Gastroesophageal sphincter (tissue), 4 donors: ENCODE results near the gene CRB3. TPM values are rescaled to one million over a fixed set of nuclear protein-coding genes. Genes with fewer than 3 reads are reported as not detected.

Source experiments
- ATAC-seq: fragments of 150-250 bp; one replicate; pipeline ENCODE4 v1.9.1; 2016; ENCODE audit warnings: mild to moderate bottlenecking, moderate library complexity
- H3K27ac ChIP-seq, 4 donors: fragments of 200-600 bp; sonication (generic) in 3 of 4; 1 replicate in 3 of 4; 2 replicates in 1 of 4; pipeline ENCODE4 v1.5.1; 2016 to 2019
- H3K27me3 ChIP-seq: fragments of 200-600 bp; sonication (generic); one replicate; pipeline ENCODE4 v1.5.1; 2019
- H3K36me3 ChIP-seq, 2 donors: fragments of 200-600 bp; sonication (generic); one replicate each; pipeline ENCODE4 v1.5.1; 2019; ENCODE audit warnings: control low read depth in 1 of 2
- H3K4me1 ChIP-seq, 3 donors: fragments of 200-600 bp; sonication (generic); 1 replicate in 2 of 3; 2 replicates in 1 of 3; pipeline ENCODE4 v1.5.1; 2016 to 2019; ENCODE audit warnings: control low read depth in 2 of 3
- H3K4me3 ChIP-seq, 2 donors: fragments of 200-600 bp; sonication (generic); one replicate each; pipeline ENCODE4 v1.5.1; 2019; ENCODE audit warnings: mild to moderate bottlenecking in 1 of 2, moderate library complexity in 1 of 2
- H3K9me3 ChIP-seq, 3 donors: fragments of 200-600 bp; sonication (generic); one replicate each; pipeline ENCODE4 v1.5.1; 2017 to 2019; ENCODE audit warnings: control low read depth in 2 of 3
- EP300 ChIP-seq: sonication (generic); formaldehyde crosslinking; IDR thresholded peaks from one replicate; pipeline ENCODE4 v1.6.1; 2017; ENCODE audit warnings: antibody characterized with exemption, mild to moderate bottlenecking
- POLR2A ChIP-seq, 2 donors: fragments of 450-650 bp; IDR thresholded peaks; one replicate each; pipeline ENCODE4 v1.6.1; 2017; ENCODE audit warnings: antibody characterized with exemption in 2 of 2, mild to moderate bottlenecking in 2 of 2, moderate library complexity in 1 of 2
- POLR2AphosphoS5 ChIP-seq: sonication (generic); formaldehyde crosslinking; IDR thresholded peaks from one replicate; pipeline ENCODE4 v1.6.1; 2017; ENCODE audit warnings: antibody characterized with exemption
- WGBS, 2 donors: methylation state at CpG; one replicate each; pipeline ENCODE4 v1.1.5; 2018; ENCODE audit warnings: low coverage in 1 of 2; 5-methylcytosine and 5-hydroxymethylcytosine counted together
- total RNA-seq, 4 donors: library from RNA; depleted of rRNA; stranded (reverse); fragments of >200 nt; gene quantifications; one replicate each; pipeline ENCODE4 v1.1.0, GENCODE V29; 2016
- TF ChIP-seq, protein P1 (sequence below), 4 experiments: fragments of 200-600 bp in 2 of 4; fragments of 450-650 bp in 2 of 4; sonication (generic) in 1 of 4; IDR thresholded peaks; one replicate each; pipeline ENCODE4 v1.5.1; 2017 to 2019; ENCODE audit warnings: antibody characterized with exemption in 4 of 4, mild to moderate bottlenecking in 2 of 4, moderate library complexity in 2 of 4

Gene CRB3, protein sequence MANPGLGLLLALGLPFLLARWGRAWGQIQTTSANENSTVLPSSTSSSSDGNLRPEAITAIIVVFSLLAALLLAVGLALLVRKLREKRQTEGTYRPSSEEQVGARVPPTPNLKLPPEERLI
- 1 to 10 TPM in 2 of 4 donors, under 1 TPM in 1, not detected in 1; 0.85 to 6.2 (median 1.6) TPM for total RNA-seq

GRCh38 chr19:6464070-6464873 is at the start of gene CRB3:
Gene CRB3, plus strand, starts transcription at chr19:6464271. Its CDS starts 431 bp downstream, at chr19:6464702.
- Histone ChIP-seq H3K4me1 (peaks cover 0 to 14% (median 4%) of the 10 kb centered on the region in 3 donors), H3K4me3 (no peak within 1 kb of the TSS), H3K27ac (no peak within 1 kb of the TSS), H3K27me3 (peaks cover 28% of the 10 kb centered on the region), H3K9me3 (no peaks in the 10 kb centered on the region), H3K36me3 (no peaks in the 10 kb centered on the region)
- no peak for ATAC-seq
- WGBS, 2 donors, result 0 to 8% methylated on average over 1 to 8 of the region's 65 CpGs
- TF ChIP-seq POLR2AphosphoS5 (no peak), EP300 (no peak), POLR2A (IDR thresholded peaks at IDR 0.05) (no peak)
- TF ChIP-seq, protein P1, sequence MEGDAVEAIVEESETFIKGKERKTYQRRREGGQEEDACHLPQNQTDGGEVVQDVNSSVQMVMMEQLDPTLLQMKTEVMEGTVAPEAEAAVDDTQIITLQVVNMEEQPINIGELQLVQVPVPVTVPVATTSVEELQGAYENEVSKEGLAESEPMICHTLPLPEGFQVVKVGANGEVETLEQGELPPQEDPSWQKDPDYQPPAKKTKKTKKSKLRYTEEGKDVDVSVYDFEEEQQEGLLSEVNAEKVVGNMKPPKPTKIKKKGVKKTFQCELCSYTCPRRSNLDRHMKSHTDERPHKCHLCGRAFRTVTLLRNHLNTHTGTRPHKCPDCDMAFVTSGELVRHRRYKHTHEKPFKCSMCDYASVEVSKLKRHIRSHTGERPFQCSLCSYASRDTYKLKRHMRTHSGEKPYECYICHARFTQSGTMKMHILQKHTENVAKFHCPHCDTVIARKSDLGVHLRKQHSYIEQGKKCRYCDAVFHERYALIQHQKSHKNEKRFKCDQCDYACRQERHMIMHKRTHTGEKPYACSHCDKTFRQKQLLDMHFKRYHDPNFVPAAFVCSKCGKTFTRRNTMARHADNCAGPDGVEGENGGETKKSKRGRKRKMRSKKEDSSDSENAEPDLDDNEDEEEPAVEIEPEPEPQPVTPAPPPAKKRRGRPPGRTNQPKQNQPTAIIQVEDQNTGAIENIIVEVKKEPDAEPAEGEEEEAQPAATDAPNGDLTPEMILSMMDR (IDR thresholded peaks at IDR 0.05), result no peak

GRCh38 chr19:6414793-6415590 is 49.1 kb upstream of the CRB3 start:
- H3K36me3 ChIP-seq, result peaks cover 0 to 67% of the 10 kb centered on the region in 2 donors
- 83 to 92% methylated on average over 8 to 18 of the region's 47 CpGs for WGBS, 2 donors
- H3K27ac ChIP-seq, result no peak overlapping the region
- no peaks in the 10 kb centered on the region for H3K9me3 ChIP-seq
- TF ChIP-seq, protein P1 (IDR thresholded peaks at IDR 0.05), result no peak
- TF ChIP-seq POLR2AphosphoS5, result no peak
- no peak for TF ChIP-seq POLR2A (IDR thresholded peaks at IDR 0.05)
- TF ChIP-seq EP300, result no peak
- ATAC-seq, result no peak
- H3K4me3 ChIP-seq, result no peak overlapping the region
- H3K4me1 ChIP-seq, result peaks cover 0 to 44% (median 0%) of the 10 kb centered on the region in 3 donors
- no peaks in the 10 kb centered on the region for H3K27me3 ChIP-seq

DNA sequence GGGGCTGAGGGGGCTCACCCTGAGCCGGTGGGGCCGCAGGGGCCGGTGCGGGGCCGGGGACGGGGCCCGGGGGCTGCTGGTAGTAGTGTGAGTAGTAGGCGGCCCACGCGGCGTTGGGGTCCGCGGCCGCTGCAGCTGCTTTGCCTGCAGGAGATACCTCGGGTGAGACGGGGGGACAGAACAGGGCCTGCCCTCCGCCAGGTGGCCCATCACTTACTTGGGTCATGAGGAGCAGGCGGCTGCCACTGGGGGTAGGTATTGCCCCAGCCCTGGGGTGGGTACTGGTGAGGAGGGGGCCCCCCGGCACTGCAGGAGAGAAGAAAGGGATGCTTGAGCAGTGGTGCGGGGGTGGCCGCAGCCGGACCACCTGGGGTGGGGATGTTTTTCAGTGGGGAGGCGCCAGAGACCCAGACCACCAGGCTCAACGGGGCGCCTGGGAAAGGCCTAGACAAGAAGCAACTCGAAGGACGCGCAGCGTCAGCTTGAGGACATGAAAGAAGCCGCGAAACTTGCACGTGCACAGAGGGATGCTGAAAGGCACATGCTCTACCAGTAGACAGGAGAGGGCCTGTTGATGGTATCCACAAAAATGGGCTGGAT is 48.4 kb upstream of the CRB3 start:
- H3K4me3 ChIP-seq, result no peak overlapping the region
- H3K27me3 ChIP-seq, result no peaks in the 10 kb centered on the region
- peaks cover 0 to 74% of the 10 kb centered on the region in 2 donors for H3K36me3 ChIP-seq
- H3K27ac ChIP-seq, result no peak overlapping the region
- TF ChIP-seq, protein P1 (IDR thresholded peaks at IDR 0.05), result no peak
- TF ChIP-seq POLR2A (IDR thresholded peaks at IDR 0.05), result no peak
- TF ChIP-seq EP300, result no peak
- TF ChIP-seq POLR2AphosphoS5, result no peak
- 89 to 92% methylated on average over 3 to 5 of the region's 32 CpGs for WGBS, 2 donors
- peaks cover 0 to 50% (median 0%) of the 10 kb centered on the region in 3 donors for H3K4me1 ChIP-seq
- no peaks in the 10 kb centered on the region for H3K9me3 ChIP-seq
- ATAC-seq, result no peak

DNA sequence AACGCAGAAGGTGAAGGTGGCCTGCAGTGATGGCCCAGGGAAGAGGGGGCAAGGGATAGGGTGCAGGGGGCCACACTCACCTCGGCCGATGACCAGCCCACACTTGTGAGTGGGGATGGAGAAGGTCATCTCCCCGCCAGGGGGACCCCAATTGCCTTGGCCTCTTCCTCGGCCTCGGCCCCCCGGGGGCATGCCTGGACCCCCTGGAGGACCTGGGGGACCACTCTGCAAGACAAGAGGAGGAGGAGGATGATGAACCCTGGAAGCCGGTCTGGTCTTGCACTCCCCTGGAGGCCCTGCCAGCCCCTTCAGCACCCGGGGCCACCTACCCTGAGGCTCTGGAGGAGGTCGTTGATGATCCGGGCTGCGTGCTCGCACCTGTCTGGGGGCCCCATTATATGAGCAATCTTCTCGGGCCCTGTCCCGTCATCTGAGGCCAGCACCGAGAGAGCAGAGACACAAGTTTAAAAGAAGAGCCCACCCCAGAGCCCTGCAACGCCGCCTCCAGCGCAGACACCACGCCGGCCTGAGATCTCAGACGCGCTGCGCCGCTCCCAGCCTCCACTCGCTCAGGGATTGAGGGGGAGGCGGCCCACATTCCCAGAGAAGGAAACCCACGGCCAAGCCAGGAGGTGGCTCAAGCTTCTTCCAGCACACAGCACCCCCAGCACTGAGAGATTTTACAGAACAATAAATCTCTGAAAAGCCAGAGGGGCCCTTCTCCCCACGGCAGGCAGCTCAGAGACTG is 47.2 kb upstream of the CRB3 start:
- WGBS, 2 donors, result 60% methylated on average over 1 of the region's 29 CpGs; no CpG with 5 or more reads in 1 of the 2 donors
- Histone ChIP-seq H3K4me1 (peaks cover 0 to 62% (median 2%) of the 10 kb centered on the region in 3 donors), H3K27me3 (no peaks in the 10 kb centered on the region), H3K4me3 (no peak overlapping the region), H3K36me3 (peaks cover 0 to 86% of the 10 kb centered on the region in 2 donors), H3K27ac (peak overlapping the region in 3 of 4 donors; percentile 16 to 38 (median 22)), H3K9me3 (no peaks in the 10 kb centered on the region)
- TF ChIP-seq POLR2A (IDR thresholded peaks at IDR 0.05), result no peak
- TF ChIP-seq EP300, result no peak
- TF ChIP-seq, protein P1 (IDR thresholded peaks at IDR 0.05), result no peak
- no peak for ATAC-seq
